ENCODE measurements around the gene TRMO. TPM values are rescaled to one million over a fixed set of nuclear protein-coding genes. Genes with fewer than 3 reads are reported as not detected.
"Not testable (repeated sequence)": the region's sequence is repeated elsewhere in the genome, so short reads cannot be mapped to it uniquely, and the experiment has no call there.

TRMO gene
- total and polyA plus RNA-seq, 5 experiments from 2014 or later = 11.7 to 51.5 (median 18.0) TPM

DNA sequence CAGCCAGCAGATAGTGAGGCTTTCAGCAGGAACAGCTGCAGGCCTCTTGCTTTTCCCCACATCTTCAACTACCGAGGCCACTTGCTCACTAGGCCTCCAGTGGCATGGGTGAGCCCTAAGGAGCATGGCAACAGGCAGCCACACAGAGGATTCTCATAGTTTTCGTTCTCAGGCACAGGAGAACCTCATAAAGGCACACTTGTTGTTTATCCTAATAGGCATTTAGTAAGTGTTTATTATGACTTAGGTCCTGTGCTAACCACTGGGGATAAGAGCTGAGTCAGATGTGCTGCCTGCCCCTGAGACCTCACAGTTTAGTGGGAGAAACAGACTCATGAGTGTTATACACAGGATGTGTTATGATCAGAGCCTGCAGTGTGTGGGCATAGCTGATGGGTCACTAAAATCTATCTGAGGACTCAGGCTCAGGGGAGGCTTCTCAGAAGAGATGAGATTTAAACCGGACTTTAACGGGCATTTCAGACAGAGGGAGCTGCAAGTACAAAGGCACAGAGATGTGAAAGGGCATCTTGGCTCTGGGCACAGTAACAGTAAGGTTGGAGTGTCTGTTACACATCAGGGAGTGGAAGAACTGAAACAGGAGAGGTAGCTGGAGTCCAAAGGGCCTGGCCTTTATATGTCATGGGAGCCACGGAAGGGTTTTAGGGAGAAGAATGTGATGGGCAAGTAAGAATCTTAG, 36.7 kb upstream of the TRMO start:
- no peak for DNase-seq
- Mint-ChIP-seq H3K27me3 (no peaks in the 10 kb centered on the region), H3K27ac (peak overlapping the region in 3 of 10 donors; percentile 52 to 76 (median 61)), H3K9me3 (no peaks in the 10 kb centered on the region), H3K4me3 (no peak overlapping the region), H3K36me3 (no peaks in the 10 kb centered on the region), H3K4me1 (peaks cover 0 to 6% (median 3%) of the 10 kb centered on the region in 4 donors)
- no peak for ATAC-seq
- POLR2A ChIA-PET = interaction anchor here (0.6 to 1.9 kb wide), 4 partner anchors 10 to 83 kb away, joined by 3 to 5 read pairs (median 4); partner anchors contain the start of gene ANP32B

DNA sequence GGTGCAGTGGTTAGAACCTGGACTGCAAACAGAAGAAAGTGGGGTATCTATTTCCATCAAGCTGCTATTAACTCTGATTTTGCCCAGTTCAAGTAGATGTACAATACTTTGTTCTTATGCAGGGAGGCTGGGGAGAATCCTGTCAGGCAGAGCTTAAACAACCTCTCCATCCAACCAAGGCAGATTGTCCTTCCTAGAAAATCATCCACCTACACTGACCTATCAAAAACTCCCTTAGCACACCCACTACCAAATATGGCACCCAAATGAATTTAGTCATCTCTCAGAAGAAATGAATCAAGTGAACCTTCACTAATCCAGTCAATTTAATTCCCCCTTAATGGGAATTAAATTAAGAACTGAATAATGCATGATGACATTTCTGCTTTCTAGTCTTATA, 34.0 kb upstream of the TRMO start:
- peaks cover 0 to 1% (median 0%) of the 10 kb centered on the region in 5 donors for H3K27me3 Mint-ChIP-seq
- H3K4me3 Mint-ChIP-seq = no peak overlapping the region
- no peak for DNase-seq
- no peaks in the 10 kb centered on the region for H3K36me3 Mint-ChIP-seq
- H3K27ac Mint-ChIP-seq = peak overlapping the region in 2 of 10 donors; percentile 13 to 56
- POLR2A ChIA-PET = interaction anchor here (1.2 to 5.0 kb wide), 3 partner anchors 9 to 34 kb away, joined by 3 to 52 read pairs (median 19); partner anchors contain the start of genes ANP32B and TRMO
- ATAC-seq = no peak
- H3K9me3 Mint-ChIP-seq = no peaks in the 10 kb centered on the region
- H3K4me1 Mint-ChIP-seq = peaks cover 0 to 6% (median 4%) of the 10 kb centered on the region in 4 donors

DNA sequence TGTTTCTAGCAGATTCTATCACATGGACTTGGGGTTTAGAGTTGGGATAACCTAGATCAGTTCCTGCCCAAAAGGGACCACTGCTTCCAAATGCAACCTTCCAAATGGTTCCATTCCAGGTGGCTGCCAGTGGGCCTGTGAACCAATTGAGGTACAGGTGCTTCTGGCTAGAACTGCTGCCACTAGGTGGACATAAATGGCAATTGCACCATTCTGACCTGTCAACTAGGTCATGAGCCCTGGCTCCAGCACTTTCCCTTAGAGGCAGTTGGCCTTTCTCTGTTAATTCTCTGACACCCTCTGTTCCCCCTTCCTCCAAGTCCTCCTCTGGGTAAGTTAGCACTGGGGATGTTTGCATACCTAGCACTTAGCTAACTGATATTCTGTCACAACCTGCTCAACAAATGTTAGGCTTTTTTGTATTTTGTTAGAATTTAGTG, 32.3 kb upstream of the TRMO start:
- peak overlapping the region in 2 of 10 donors; percentile 8 to 56 for H3K27ac Mint-ChIP-seq
- H3K4me1 Mint-ChIP-seq = peaks cover 0 to 12% (median 4%) of the 10 kb centered on the region in 4 donors

DNA sequence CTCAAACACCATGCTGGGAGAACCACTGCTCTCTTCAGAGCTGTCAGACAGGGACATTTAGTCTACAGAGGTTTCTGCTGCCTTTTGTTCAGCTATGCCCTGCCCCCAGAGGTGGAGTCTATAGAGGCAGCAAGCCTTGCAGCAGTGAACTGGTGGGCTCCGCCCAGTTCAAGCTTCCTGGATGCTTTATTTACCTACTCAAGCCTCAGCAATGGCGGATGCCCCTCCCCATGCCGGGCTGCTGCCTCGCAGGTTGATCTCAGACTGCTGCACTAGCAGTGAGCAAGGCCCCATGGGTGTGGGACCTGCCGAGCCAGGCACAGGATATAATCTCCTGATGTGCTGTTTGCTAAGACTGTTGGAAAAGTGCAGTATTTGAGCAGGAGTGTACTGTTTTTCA, 28.6 kb upstream of the TRMO start:
- peaks cover 0 to 12% (median 4%) of the 10 kb centered on the region in 4 donors for H3K4me1 Mint-ChIP-seq
- POLR2A ChIA-PET = interaction anchor here (1.3 to 2.5 kb wide), 3 partner anchors 14 to 32 kb away, joined by 3 to 12 read pairs (median 4); partner anchors contain the start of genes ANP32B and TRMO
- ATAC-seq = peak in 1 of 2 donors; percentile 72

More for the DNA sequence above, 32.3 kb upstream of the TRMO start:
- peaks cover 0 to 3% (median 0%) of the 10 kb centered on the region in 9 donors for H3K9me3 Mint-ChIP-seq
- peak in 9 of 10 donors; percentile 36 to 81 (median 58) for DNase-seq
- POLR2A ChIA-PET = interaction anchor here (2.6 to 5.0 kb wide), 2 partner anchors 29 to 32 kb away, joined by 19 to 52 read pairs; partner anchors contain the start of genes ANP32B and TRMO
- no peaks in the 10 kb centered on the region for H3K36me3 Mint-ChIP-seq
- H3K4me3 Mint-ChIP-seq = no peak overlapping the region
- peaks cover 0 to 4% (median 0%) of the 10 kb centered on the region in 5 donors for H3K27me3 Mint-ChIP-seq
- peak; percentile 93 to 100 for ATAC-seq

DNA sequence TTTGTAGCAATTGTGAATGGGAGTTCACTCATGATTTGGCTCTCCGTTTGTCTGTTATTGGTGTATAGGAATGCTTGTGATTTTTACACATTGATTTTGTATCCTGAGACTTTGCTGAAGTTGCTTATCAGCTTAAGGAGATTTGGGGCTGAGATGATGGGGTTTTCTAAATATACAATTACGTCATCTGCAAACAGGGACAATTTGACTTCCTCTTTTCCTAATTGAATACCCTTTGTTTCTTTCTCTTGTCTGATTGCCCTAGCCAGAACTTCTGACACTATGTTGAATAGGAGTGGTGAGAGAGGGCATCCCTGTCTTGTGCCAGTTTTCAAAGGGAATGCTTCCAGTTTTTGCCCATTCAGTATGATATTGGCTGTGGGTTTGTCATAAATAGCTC, 24.8 kb upstream of the TRMO start:
- DNase-seq, H3K27ac Mint-ChIP-seq, H3K27me3 Mint-ChIP-seq, ATAC-seq, H3K4me3 Mint-ChIP-seq, H3K4me1 Mint-ChIP-seq, H3K36me3 Mint-ChIP-seq, H3K9me3 Mint-ChIP-seq: not testable (repeated sequence)
- POLR2A ChIA-PET = interaction anchor here (1.4 kb wide), 1 partner anchor 35 kb away, joined by 3 read pairs; the partner anchor contains the start of gene ANP32B

More for the DNA sequence above, 28.6 kb upstream of the TRMO start:
- not testable (repeated sequence) for H3K4me3 Mint-ChIP-seq, H3K27ac Mint-ChIP-seq, H3K36me3 Mint-ChIP-seq, H3K9me3 Mint-ChIP-seq, H3K27me3 Mint-ChIP-seq
- peak in 3 of 10 donors; percentile 21 to 24 (median 22) for DNase-seq

DNA sequence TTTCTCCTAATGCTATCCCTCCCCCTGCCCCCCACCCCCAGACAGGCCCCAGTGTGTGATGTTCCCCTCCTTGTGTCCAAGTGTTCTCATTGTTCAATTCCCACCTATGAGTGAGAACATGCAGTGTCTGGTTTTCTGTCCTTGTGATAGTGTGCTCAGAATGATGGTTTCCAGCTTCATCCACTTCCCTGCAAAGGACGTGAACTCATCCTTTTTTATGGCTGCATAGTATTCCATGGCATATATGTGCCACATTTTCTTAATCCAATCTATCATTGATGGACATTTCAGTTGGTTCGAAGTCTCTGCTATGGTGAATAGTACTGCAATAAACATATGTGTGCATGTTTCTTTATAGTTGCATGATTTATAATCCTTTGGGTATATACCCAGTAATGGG, 23.2 kb upstream of the TRMO start:
- not testable (repeated sequence) for H3K27me3 Mint-ChIP-seq, ATAC-seq, H3K27ac Mint-ChIP-seq, H3K36me3 Mint-ChIP-seq, H3K4me3 Mint-ChIP-seq, DNase-seq, H3K4me1 Mint-ChIP-seq, H3K9me3 Mint-ChIP-seq
- POLR2A ChIA-PET = interaction anchor here (2.8 kb wide), 1 partner anchor 10 kb away, joined by 11 read pairs; no protein-coding TSS in a partner anchor

DNA sequence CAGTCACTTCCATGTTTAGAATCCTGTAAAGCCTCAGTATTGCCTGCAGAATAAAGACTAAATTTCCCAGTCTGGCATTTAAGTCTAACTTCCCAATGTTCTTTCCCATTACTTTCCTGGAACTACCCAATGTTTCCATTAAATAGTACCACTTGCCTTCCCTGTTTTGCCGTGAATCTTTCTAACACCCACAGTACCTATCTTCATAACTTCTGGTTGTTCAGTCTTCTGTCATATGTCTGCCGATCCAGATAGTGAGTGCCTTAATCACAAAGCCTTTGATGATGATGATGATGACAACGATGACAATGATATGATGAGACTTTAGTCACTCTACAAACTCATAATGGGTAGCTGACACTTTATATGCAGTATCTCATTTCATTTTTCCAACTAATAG, 22.3 kb upstream of the TRMO start:
- H3K27me3 Mint-ChIP-seq = peaks cover 0 to under 1% (median 0%) of the 10 kb centered on the region in 5 donors
- H3K9me3 Mint-ChIP-seq = peaks cover 0 to 3% (median 0%) of the 10 kb centered on the region in 9 donors
- H3K36me3 Mint-ChIP-seq = no peaks in the 10 kb centered on the region
- H3K27ac Mint-ChIP-seq = no peak overlapping the region
- POLR2A ChIA-PET = interaction anchor here (1.0 to 2.8 kb wide), 2 partner anchors 10 to 19 kb away, joined by 3 to 11 read pairs; no protein-coding TSS in a partner anchor
- no peak for ATAC-seq
- H3K4me3 Mint-ChIP-seq = no peak overlapping the region
- H3K4me1 Mint-ChIP-seq = no peaks in the 10 kb centered on the region
- DNase-seq = no peak

DNA sequence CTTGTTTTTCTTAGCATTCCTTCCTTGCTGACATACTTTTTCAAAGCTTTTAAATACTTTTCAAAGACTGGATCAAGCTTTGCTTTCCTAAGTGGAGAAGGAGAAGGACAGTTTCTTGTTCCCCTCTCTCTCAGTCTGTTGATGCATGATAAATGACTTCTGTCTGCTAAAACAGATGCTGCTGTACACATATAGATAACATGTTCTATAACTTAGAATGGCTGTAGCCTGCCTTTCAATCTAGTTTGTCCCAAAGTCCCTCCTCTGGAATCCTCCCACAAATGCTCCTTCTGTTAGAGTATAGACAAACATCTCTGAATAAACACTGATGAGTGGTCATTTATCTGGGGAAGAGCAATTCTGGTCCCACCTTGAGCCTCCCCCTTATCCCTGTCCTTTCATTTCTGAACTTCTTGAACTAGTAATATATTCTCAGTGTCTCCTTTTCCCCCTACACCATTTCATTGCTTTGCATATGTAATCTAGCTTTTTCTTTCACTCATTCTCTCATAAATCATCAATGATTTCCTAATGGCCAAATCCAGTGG, 21.1 kb upstream of the TRMO start:
- H3K4me3 Mint-ChIP-seq = no peak overlapping the region
- ATAC-seq = no peak
- peaks cover 0 to 3% (median 0%) of the 10 kb centered on the region in 9 donors for H3K9me3 Mint-ChIP-seq
- POLR2A ChIA-PET = interaction anchor here (0.6 to 2.8 kb wide), 5 partner anchors 8 to 88 kb away, joined by 3 to 11 read pairs (median 3); partner anchors contain the start of genes ANP32B and TRMO
- no peaks in the 10 kb centered on the region for H3K27me3 Mint-ChIP-seq
- DNase-seq = no peak
- peaks cover 0 to 11% (median 7%) of the 10 kb centered on the region in 4 donors for H3K4me1 Mint-ChIP-seq
- no peak overlapping the region for H3K27ac Mint-ChIP-seq
- no peaks in the 10 kb centered on the region for H3K36me3 Mint-ChIP-seq

DNA sequence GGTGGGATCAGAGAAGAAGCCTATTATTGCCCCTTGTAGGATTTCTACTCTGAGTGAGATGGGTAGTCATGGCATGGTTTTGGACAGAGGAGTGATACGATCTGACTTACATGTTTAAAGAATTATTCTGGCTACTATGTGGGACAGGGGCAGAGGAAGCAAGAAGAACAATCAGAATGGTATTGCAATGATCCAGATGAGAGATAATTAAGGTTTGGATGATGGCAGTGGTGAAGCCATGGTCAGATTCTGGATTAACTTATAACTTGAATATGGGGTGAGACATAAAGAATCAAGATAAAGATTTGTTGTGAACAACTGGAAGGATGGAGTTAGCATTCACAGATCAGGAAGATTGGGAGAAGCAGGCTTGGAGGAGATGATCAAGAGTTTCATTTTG, 19.0 kb upstream of the TRMO start:
- H3K36me3 Mint-ChIP-seq = no peaks in the 10 kb centered on the region
- H3K27ac Mint-ChIP-seq = peak overlapping the region in 2 of 10 donors; percentile 1 to 22
- H3K4me3 Mint-ChIP-seq = no peak overlapping the region
- H3K9me3 Mint-ChIP-seq = peaks cover 0 to 3% (median 0%) of the 10 kb centered on the region in 9 donors
- DNase-seq = no peak
- peaks cover 4 to 25% (median 19%) of the 10 kb centered on the region in 4 donors for H3K4me1 Mint-ChIP-seq
- no peaks in the 10 kb centered on the region for H3K27me3 Mint-ChIP-seq
- POLR2A ChIA-PET = interaction anchor here (1.0 kb wide), 1 partner anchor 19 kb away, joined by 4 read pairs; no protein-coding TSS in a partner anchor
- ATAC-seq = no peak

DNA sequence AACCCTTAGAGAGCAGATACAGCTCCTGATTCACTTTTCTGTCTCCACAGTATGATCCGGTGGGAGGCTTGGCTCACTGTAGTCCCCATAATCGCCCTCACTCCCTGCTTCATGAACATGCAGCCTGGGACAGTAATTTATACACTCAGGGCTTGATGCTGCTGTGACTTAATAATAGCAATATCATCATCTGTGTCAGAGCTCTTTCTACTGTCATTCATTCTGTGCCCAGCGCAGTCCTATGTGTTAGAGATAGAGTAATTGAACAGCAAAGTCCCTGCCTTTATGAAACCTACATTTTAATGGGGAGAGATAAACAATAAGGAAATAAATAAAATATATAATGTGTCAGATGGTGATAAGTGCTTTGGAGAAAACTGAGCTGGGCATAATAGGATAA, 18.4 kb upstream of the TRMO start:
- DNase-seq = no peak
- Mint-ChIP-seq H3K4me3 (no peak overlapping the region), H3K27me3 (no peaks in the 10 kb centered on the region), H3K9me3 (peaks cover 0 to 3% (median 0%) of the 10 kb centered on the region in 9 donors), H3K36me3 (no peaks in the 10 kb centered on the region), H3K27ac (peak overlapping the region in 1 of 10 donors; percentile 33), H3K4me1 (peaks cover 6 to 29% (median 21%) of the 10 kb centered on the region in 4 donors)
- POLR2A ChIA-PET = interaction anchor here (0.6 to 1.0 kb wide), 2 partner anchors 18 to 19 kb away, joined by 3 to 4 read pairs; partner anchors contain the start of gene TRMO
- ATAC-seq = no peak

DNA sequence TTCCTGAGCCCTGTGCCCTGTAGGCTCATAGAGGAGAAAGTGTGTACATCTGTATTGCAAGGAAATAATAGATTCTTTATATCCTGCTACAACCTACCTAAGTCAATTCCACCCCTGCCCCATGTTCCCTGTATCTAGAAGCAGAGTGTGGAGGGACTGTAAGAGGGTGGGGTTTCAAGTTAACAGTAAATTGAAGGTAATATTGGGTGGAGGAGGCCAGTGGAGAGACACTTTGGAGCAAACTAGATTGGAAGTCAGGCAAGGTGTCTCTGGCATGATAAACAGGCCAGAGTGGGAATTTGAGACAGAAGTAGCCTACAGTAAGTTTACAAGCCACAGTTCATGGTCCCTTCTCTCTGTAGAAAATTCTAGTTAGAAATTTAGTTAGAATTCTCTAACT, 17.9 kb upstream of the TRMO start:
- DNase-seq (no peak), ATAC-seq (no peak)
- Mint-ChIP-seq H3K4me1 (peaks cover 9 to 34% (median 26%) of the 10 kb centered on the region in 4 donors), H3K27me3 (no peaks in the 10 kb centered on the region), H3K27ac (peak overlapping the region in 3 of 10 donors; percentile 22 to 70 (median 52)), H3K9me3 (no peaks in the 10 kb centered on the region), H3K36me3 (no peaks in the 10 kb centered on the region), H3K4me3 (no peak overlapping the region)
- POLR2A ChIA-PET = interaction anchor here (0.6 kb wide), 1 partner anchor 18 kb away, joined by 3 read pairs; the partner anchor contains the start of gene TRMO

DNA sequence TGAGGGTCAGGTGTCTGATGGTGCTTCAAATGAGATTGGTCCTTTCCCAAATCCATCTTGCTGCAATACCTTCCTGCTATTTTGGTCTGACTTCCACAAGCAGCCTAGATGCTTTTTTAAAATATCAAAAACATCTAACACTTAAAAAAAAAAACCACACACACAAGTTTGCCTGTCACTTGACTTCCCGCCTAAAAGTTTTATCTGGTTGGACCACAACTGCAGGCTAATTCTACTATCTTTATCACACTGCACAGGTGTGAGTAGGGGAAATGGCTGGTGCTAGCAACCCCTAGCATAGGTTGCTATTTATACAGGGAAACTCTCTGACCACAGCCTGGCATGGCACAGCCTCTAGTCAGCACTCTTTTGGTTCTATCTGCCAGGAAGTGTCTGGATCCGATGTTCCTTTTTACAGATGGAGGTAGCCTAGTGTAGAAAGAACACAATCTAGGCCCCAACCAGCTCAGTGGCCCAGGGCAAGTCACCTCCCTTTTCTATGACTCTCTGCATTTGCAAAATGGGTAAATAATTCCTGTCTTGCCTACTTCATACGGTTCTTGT, 15.9 kb upstream of the TRMO start, which contains the start of gene HEMGN:
HEMGN (minus strand) TSS at position 92 of the 564 bp plus-strand sequence; CDS start at position 56, 36 bp downstream.
- H3K4me1 Mint-ChIP-seq = peaks cover 18 to 50% (median 41%) of the 10 kb centered on the region in 4 donors
- H3K27me3 Mint-ChIP-seq = no peaks in the 10 kb centered on the region
- peak within 1 kb of the TSS; percentile 11 to 71 (median 50) for H3K4me3 Mint-ChIP-seq
- no peaks in the 10 kb centered on the region for H3K36me3 Mint-ChIP-seq
- peak; percentile 97 to 100 for ATAC-seq
- peak within 1 kb of the TSS; percentile 81 to 94 (median 90) for H3K27ac Mint-ChIP-seq
- peak in 8 of 10 donors; percentile 15 to 76 (median 60) for DNase-seq
- POLR2A ChIA-PET = interaction anchor here (0.7 to 1.9 kb wide), 6 partner anchors 9 to 254 kb away, joined by 3 to 8 read pairs (median 6); partner anchors contain the start of genes ANP32B, CORO2A and TRMO
- no peaks in the 10 kb centered on the region for H3K9me3 Mint-ChIP-seq
